ENCODE data around the gene TNFAIP8L2.

TNFAIP8L2 gene

DNA sequence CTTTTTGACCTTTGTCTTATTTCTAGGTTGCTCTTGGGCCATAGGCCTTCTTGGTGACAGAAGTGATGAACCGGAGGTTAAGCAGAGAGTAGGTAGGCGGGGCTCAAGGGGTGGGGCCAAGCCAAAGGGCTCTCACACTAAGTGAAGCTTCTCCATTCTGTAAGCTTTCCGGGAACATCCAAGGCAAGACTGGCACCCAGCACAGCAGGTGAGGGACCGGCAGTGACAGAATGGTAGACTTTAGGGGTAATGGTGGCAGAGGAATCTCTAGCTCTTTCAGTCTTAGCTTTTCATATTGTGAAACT is at the start of gene TNFAIP8L2:
TSS of gene TNFAIP8L2 (plus strand) at position 135 of the 305 bp plus-strand sequence. CDS start 2,049 bp downstream, outside the sequence.
- DNase-seq = peak; percentile 82

DNA sequence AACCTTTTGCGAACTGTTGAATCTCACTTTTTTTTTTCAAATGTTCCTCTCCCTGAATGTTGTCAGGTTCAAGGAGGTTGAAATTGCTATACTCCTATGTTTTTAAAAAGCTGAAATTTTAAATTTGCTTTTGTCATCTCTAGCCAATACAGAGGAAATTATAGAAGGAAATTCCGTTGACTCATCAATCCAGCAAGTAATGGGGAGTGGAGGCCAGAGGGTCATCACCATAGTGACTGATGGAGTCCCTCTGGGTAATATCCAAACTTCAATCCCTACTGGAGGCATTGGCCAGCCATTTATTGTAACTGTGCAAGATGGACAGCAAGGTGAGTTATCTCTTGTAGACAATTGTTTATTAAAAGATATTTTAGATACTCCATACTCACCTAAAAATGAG is 49.6 kb upstream of the TNFAIP8L2 start:
- no peak for DNase-seq

DNA sequence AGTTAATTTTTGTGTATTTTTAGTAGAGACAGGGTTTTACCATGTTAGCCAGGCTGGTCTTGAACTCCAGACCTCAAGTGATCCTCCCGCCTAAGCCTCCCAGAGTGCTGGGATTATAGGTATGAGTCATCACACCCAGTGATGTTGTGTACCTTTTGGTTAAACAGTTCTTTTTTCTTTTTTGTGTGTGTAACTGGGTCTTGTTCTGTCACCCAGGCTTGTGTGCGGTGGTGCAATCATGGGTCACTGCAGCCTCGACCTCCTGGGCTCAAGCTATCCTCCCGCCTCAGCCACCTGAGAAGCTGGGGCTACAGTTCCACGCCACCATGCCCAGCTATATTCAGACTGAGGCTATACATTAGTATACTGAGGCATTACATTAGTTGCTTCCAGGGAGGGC is 48.1 kb upstream of the TNFAIP8L2 start:
- no peak for DNase-seq

DNA sequence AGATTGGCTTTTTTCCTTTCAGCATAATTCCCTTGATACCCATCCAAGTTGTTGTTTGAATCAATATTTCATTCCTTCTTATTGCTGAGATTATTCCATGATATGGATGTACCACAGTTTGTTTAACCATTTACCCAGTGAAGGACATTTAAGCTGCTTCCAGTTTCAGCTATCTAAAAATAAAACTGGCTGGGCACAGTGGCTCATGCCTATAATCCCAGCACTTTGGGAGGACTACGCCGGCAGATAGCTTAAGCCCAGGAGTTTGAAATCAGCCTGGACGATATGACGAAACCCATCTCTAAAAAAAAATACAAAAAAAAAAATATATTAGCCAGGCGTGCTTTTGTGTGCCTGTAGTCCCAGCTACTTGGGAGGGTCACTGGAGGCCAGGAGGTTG is 42.6 kb upstream of the TNFAIP8L2 start:
- DNase-seq = no peak

DNA sequence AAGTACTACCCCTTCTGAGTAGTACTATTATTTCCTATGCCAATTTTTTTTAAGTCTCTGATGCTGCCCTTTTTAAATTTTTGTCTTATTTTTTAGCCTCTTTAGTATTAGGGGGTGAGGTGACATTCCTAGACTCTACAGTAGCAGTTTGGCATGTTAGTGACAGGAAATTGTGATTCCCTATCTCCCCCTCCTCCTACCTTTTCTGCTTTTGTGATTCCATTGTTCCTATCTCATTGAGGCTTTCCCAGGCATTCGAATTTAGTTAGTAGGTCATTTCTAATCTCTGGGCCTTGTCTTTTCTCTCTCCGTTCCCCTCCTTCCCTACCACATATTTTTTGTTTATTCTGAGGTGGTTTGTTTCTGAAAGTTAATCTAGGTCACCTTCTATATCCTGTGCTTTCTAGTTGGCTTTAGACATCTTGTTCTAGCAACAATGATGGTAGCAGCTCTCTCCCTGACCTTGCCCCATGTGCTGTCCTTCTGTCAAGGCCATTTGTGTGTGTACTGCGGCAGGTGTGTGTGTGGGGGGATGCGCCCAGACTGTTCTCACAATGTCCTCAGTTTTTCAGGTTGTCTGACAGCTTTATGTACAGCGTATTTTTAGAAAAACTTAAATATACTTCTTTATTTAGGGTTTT is 31.6 kb upstream of the TNFAIP8L2 start:
- no peak for DNase-seq

DNA sequence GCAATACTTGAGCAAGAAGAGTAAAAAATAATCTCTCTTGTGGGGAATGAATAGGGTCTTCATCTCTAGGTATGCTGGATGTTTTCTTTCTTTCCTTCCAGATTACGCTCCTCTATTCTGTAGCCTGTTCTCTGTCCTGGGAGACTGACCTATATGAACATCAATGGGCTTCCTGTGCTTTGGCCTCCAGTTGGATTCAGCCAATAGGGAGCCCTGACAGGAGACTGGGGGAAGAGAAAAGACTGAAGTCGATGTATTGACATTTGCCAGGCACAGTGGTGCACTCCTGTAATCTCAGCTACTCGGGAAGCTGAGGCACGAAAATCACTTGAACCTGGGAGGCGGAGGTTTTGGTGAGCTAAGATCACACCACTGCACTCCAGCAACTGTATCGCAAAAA is 27.6 kb upstream of the TNFAIP8L2 start:
- DNase-seq = no peak

DNA sequence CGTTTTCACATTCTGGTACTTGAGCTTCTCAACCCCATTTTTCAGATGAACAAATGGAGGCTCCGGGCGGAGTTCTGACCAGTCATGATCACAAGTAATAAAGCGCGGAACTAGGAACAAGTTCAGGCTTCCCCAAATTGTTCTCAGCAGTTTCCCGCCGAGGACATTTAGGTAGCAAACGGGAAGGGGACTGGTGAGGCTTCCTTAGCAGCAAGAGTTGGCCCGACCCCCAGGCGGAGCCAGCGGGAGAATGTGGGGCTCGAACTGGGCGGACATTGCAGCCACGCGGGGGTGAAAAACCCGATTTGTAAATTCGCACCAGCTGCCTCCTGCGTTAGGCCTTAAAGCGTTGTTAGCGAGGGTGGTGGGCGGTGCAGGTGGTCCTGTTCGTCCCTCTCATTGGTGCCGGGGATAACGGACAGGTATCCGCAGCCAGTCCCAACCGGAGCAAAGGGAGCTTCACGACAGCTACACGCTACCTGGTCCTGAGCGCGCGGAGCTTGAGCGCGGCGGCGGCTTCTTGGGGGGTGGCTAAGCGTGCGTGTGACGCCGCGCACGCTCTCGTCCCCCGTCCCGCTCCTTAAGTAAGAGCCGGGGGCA is 25.4 kb upstream of the TNFAIP8L2 start:
- DNase-seq = peak; percentile 79

DNA sequence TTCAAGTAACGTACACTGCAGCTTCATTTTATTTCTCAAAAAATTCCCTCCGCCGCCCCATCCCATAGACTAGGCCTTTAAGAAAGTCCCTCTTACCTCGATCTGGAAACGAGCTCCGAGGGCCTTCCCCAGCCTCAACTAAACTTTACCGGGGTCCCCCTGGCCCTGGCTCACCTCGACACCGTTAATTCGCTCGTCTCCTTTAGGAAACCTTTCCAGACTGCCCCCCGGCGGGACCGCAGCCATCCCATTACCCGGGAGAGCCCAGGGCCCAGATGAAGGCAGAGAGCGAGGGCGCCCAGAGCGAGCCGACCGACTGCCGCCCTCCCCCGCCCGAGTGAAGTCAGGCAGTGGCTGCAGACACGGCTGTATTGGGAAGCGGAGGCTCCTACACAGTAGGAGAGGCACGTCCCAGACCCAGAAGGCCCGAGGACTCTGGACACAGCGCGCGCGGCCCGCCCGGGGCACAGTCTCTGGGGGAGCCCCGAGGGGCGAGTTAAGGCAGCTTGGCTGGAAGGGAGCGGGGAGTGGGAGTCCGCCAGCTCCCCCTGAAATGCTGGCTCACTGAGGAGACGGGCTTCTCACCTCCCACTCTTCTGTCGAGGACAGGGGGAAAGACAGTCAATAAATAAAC is 24.6 kb upstream of the TNFAIP8L2 start:
- DNase-seq = no peak

DNA sequence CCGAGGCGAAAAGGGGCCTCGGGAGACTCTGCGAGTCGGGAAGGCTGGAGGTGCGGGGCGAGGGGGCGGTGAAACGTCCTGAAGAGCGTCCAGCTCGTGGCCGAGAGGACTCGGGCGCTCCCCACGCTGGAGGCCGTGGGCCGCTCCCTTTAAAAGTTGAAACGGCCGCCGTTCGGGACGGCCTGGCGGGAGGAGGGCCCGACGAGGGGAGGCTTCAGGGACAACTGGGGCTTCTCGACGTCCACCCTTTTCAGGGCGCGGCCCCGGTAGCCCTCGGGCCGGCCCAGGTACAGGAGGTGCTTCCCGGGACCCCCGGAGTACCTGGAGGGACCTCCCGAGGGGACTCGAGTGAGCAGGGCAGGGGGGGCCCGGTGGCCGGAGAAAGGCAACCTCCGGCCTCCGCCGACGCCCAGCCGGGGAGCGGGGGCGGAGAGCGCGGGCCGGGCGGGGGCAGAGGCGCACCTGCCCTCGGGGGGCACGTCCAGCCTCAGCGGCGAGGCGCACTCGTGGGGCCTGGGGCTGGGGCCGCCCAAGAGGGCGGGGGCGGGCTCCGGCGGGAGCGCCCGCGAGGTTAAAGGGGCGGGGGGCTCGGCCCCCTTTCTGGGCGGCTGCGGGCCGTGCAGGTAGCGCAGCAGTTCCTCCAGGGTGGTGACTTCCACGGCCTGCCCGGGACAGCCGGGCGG is 24.0 kb upstream of the TNFAIP8L2 start:
- DNase-seq = no peak

DNA sequence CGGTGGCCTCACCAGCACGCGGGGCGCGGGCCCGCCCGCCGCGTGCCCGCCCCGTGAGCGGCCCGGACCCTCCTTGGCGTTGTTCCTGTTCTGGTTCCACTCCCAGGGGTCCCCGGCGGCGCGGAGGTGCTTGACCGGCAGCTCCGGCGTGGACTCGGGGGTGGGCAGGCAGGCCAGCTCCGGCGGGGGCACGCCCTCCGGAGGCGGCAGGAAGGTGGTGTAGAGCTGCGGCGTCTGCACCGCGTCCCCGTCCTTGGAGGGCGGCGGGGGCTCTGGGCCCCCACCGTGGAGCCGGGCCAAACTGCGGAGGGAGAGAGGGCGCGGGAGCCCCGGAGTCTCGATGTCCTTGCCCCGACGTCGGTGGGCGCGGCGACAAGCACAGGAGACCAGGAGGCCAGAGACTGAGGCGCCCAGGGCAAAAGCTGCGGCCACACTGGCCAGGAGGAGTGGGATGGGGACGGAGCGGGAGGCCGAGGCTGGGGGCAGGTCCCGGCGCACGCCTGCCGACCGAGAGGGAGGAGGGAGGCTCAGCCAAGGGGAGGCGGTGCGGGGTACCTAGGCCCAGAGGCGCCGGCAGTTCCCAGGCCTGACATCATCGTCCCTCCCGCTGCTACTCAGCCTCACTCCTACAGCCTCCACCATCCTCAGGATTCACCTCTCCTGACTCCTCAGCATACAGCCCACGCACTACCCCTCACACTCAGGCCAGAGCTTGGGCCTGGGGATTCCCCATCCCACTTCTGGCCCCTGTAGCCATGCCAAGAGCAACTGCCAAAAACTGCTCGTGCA is 23.2 kb upstream of the TNFAIP8L2 start:
- DNase-seq = no peak

DNA sequence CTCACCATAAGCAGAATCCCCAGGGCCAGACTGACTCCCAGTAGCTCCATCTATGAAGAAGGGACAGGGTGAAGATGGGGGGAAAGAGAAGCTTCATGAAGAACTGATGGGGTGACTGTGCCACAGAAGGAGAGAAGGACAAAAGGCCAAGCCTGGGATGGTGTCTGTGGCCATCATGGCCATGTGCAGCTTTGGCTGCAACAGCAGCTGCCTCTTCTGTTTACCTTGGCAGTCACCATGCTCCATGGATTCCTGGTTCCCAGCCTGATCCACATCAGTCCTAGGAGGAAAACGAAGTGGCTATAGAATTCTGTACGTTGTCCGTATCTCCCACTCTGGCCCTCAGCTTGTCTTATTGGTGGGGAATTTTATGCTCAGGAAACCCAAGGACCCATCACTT is 22.1 kb upstream of the TNFAIP8L2 start:
- DNase-seq = no peak

DNA sequence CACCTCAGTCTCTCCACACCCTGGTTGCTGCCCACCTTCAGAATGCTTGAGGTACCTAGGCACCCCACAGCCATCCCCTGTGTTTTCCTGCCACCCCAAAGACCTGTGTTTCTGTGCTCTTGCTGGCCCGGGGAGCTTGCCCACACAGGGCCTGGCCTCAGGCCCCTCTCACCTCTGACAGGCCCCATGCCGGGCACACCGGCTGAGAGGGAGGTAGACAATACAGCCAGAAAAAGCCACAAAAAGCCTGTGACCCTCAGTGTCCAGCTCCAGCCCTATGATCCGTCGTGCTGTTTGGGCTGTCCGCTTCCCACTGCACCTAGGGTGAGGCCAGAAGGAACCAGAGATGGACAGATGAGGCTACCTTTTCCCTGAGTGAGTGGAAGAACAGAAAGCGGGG is 21.5 kb upstream of the TNFAIP8L2 start:
- no peak for DNase-seq

DNA sequence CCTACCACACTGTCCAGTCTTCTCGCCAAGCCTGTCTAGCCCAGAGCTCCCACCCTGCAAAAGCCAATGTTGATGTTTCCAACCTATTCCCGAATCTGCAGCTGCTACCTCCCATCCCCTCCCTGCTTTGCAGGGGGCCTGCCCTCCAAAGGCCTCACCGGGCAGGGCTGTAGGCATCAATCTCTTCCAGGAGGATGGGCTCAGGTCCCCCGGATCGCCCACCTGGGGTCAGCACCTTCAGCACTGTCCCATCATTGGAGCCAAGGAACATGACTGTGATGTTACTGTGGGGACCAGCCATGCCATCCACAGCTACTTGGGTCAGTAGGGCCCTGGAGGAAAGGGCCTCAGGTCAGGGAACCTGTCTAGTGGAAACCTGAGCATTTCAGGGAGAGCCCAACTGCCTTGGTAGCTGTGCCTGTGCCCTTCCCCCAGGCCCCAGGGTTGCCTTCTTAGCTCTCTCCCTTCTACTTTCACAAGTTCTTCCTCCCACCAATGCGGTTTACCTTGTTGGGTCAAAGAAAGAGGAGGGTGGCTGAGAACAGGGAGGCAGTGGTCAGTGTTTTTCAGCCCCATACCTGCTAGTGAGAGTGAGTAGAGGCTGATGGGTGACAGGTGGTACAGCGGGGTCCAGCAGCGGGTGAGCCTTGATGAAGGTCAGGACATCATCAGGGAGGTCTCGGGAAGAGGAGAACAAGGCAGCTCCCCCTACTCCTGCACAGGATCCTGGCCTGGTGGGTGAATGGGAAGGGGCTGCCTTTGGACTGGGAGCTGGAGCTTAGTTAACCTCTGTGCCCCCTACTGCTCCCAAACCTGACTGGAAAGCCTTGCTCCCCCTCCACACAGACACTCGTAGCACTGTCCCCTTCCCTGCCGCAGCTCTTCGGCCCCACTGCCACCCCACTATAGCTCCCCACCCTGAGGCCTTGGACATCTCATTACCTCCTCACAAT is 20.7 kb upstream of the TNFAIP8L2 start:
- DNase-seq = no peak

DNA sequence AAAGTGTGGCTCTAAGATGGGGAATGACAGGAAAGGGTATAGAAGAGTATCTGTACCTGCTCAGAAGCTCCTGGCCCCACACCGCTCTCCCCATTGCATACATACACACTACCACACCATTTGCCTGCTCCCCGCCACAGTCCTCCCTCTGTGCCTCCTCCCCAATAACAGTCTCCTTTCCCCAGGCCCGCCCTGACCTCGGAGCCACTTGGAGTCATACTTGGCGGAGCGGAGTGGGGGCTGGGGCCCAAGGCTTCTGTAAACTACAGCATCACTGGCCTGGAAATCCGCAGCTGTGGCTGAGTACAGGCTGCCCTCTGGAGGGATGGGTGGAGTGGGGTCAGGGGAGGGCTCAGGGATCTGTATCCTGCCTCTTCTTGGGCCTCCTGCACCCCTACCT is 18.7 kb upstream of the TNFAIP8L2 start:
- DNase-seq = no peak

DNA sequence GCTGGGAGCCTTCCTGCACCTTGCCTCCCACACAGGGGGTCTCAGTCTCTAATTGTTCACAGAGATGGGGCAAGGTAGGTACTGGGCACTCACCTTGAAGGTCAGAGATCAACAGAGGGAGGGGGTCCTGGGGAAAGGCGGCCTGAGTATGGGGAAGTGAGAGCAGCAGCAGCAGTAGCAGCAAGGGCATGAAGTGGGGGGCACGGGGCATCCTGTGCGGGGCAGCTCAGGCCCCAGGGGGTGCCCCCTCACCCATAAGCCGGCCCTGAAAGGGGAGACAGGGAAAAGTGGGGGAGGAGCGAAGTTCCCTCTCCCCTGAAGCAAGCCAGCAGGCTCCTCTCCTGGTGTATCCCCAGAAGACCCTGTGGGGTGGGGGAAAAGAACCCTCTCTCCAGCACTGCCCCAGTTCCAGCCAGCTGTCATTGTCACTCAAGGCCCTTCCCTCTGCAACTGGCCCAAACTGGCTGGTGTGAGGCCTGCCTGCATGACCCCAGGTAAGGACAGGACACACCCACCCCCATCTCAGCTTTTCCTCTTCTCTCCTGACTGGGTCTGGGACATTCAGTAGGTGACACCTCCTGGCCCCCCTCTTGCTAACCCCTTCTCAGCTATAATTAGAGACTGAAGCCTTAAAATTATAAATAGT is 13.9 kb upstream of the TNFAIP8L2 start:
- DNase-seq = no peak

DNA sequence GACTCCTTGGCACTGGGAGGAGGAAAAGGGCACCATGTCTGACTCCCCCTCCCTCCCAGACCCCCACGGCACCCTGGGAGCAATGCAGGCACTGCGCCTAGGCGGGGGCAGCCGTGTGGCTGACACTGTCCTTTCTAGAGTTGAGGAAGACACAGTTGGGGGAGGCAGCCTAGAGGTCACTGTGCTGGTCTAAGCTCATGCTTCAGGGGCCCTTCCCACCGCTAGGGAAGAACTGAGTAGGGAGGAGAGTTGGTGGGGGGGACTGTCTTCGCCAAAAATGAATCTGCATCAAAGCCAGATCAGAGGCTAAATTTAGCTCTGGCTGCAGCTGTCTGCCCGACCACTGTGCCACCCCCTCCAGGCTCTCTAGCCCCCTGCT is 13.4 kb upstream of the TNFAIP8L2 start:
- no peak for DNase-seq

DNA sequence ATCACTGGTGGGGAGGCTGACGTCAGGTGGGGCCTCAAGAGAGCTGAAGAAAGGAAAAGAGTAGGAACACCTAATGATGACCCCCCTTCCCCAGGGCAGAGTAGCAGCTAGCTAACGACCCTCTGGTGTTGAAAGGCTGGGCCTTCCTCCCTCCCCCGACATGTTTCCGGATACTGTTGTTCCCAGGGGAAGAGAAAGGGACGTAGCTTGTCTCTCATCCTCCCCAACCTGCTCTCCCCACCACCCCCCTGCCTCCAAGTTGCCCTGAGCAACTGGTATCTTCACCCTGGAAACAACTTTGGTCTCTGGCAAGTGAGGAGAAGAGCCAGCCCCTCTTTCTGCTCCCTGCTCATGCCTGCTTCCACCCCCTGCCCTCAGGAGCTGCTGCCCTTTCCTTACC is 12.5 kb upstream of the TNFAIP8L2 start:
- no peak for DNase-seq

DNA sequence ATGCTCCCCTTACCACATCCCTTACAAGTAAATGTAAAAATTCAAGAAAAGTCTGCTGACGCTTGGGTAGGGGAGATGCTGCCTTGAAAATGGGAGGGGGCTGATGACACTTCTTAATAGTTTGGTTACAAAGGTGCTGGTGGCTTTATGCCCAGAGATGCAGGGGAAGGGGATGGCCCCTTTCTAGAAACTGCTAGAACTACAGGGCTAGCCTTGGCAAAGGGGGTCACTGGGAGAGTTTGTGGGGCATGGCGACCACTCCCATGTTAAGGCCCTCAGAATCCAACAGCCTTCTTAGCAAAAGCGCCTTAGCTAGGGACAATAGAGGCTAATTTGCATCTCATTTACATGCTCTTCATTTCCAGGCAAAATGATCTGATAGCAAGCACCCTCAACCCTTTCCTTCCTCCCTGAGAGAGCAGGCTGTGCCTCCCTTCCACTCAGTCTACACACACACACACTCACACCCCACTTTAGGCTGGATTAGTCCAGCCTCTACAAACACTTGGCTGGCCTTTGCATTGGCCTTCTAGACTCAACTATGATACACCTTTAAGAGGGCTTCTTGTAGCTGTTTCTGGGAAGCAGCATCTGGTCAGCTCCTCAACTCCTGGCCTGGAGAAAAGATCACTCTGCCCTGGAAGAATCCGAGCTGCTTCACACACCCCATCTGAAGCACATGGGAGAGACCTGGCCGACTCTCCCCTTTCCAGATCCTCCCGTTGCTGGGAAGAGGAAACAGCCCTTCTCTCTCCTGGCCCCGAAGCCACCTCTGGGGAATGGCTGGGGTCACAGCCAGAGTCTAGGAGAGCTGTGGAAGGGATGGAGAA is 11.8 kb upstream of the TNFAIP8L2 start:
- DNase-seq = no peak

DNA sequence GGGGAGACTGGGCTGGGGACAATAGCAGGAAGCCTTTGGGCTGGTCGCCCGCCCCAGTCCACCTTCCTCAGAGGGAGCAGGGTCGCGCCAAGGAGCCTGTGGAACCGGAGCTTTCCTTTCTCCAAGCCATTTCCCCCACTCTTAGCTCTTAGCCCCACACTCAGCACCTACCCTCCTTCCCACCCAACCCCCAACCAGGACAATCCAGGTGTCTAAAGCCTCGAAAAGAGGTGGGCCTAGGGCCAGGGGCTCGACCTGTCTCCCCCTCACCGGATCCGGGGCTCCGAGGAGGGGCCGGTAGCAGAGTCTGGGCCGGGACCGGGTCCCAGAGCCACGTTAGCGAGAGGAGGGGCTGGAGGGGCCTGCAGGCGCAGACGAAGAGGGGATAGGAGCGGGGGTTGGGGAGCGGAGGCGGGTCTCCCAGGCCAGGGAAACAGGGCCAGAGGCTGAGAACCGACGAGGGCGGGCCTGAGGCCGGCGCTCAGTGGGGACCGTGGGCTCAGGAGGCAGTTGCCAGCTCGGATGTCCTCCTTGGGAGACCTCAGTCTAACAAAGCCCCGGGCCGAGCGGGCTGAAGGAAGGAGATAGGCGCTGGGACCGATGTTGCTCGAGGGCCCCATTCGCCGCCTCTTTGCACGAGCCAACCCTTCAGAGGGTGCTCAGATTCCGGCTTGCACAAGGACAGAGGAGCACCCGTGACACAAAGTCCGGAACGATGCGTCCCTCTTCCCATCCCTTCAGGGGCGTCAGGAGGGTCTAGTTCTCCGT is 11.0 kb upstream of the TNFAIP8L2 start:
- no peak for DNase-seq

DNA sequence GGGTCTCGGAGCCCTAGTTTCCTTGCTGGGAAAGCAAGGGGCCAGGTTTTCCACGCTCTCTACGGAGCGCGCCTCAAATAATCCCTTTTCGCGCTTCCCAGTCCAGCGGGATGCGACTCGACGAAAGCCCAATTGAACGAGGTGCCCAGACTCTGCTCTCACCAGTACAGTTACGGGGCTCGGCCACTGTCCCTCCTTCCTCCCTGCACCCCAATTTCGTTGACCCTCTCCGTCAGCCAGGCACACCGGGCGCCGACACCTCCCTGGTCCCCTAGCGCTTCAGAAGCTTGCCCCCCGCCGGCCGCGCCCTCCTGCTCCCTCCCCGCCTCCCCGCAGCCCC is 10.4 kb upstream of the TNFAIP8L2 start:
- no peak for DNase-seq

Measured in activated CD4-positive, alpha-beta T cell treated with anti-CD3 and anti-CD28 coated beads, Interleukin-2, amount 50 U/mL, for 16 hours (primary cell).